K562 (cell line): Measurements from ENCODE around the gene CEP250. TPM values are rescaled to one million over a fixed set of nuclear protein-coding genes. Genes with fewer than 3 reads are reported as not detected.

Experiments used
- BACH1 ChIP-seq: fragments of 200-800 bp; sonication (Bioruptor generic); IDR thresholded peaks from 2 replicates; pipeline ENCODE4 v1.6.1; 2016; ENCODE audit warnings: missing genetic modification characterization, missing compliant biosample characterization
- DDX20 ChIP-seq: fragments of 450-650 bp; IDR thresholded peaks from 2 replicates; pipeline ENCODE4 v1.6.1; 2016; ENCODE audit warnings: missing genetic modification characterization, low read depth, mild to moderate bottlenecking, missing compliant biosample characterization, moderate library complexity
- HDGF ChIP-seq: fragments of 450-650 bp; IDR thresholded peaks from 2 replicates; pipeline ENCODE4 v1.6.1; 2016
- HINFP ChIP-seq: fragments of 450-650 bp; conservative IDR thresholded peaks from 2 replicates; pipeline ENCODE4 v1.6.1; 2016; ENCODE audit warnings: missing genetic modification characterization, low read depth, mild to moderate bottlenecking, control low read depth, missing compliant biosample characterization
- KDM2B ChIP-seq: fragments of 250-450 bp; sonication (Bioruptor Pico); IDR thresholded peaks from 2 replicates; pipeline ENCODE4 v1.8.0; 2021; ENCODE audit warnings: mild to moderate bottlenecking, moderate library complexity
- L3MBTL2 ChIP-seq: fragments of 450-650 bp; IDR thresholded peaks from 2 replicates; pipeline ENCODE4 v1.6.1; 2016; ENCODE audit warnings: mild to moderate bottlenecking, moderate library complexity
- MEF2A ChIP-seq: IDR thresholded peaks from 2 replicates; pipeline ENCODE4 v1.6.1; 2011; ENCODE audit warnings: low read depth, mild to moderate bottlenecking, low read length, moderate library complexity; ENCODE audit not compliant: control insufficient read depth
- MYC ChIP-seq, 2 experiments: fragments of 250-450 bp in 1 of 2; sonication (Bioruptor Pico) in 1 of 2; IDR thresholded peaks; 2 replicates each; pipeline versions ENCODE4 v1.5.1 to v1.6.1; 2012 to 2021; ENCODE audit warnings: low read depth in 2 of 2, borderline replicate concordance in 1 of 2, improper control_type of control experiment in 1 of 2, low read length in 1 of 2, mild to moderate bottlenecking in 1 of 2, moderate library complexity in 1 of 2
- NFIX ChIP-seq: fragments of 250-450 bp; sonication (Bioruptor Pico); IDR thresholded peaks from 2 replicates; pipeline ENCODE4 v1.4.0; 2020; ENCODE audit warnings: low read depth, mild to moderate bottlenecking, moderate library complexity
- NKRF ChIP-seq: fragments of 450-650 bp; IDR thresholded peaks from 2 replicates; pipeline ENCODE4 v1.6.1; 2016; ENCODE audit warnings: borderline replicate concordance
- PHB ChIP-seq: fragments of 250-450 bp; sonication (Bioruptor Pico); IDR thresholded peaks from 2 replicates; pipeline ENCODE4 v1.5.0; 2021
- SIN3A ChIP-seq, 2 experiments: fragments of 150-350 bp in 1 of 2; IDR thresholded peaks; 2 replicates each; pipeline ENCODE4 v1.6.1; 2011 to 2016; ENCODE audit warnings: borderline replicate concordance in 2 of 2, low read depth in 2 of 2, low read length in 2 of 2, mild to moderate bottlenecking in 2 of 2, moderate library complexity in 2 of 2; ENCODE audit not compliant: control insufficient read depth in 1 of 2
- SMAD4 ChIP-seq: fragments of 250-450 bp; sonication (Bioruptor Pico); conservative IDR thresholded peaks from 2 replicates; pipeline ENCODE4 v1.8.0; 2021; ENCODE audit warnings: inconsistent platforms, mild to moderate bottlenecking, moderate library complexity
- TCF7 ChIP-seq: sonication (generic); IDR thresholded peaks from 2 replicates; pipeline ENCODE4 v1.6.1; 2016; ENCODE audit warnings: antibody characterized with exemption, borderline replicate concordance
- ZNF239 ChIP-seq: fragments of 250-450 bp; sonication (Bioruptor Pico); IDR thresholded peaks from 2 replicates; pipeline ENCODE4 v1.4.0; 2020; ENCODE audit warnings: mild to moderate bottlenecking
- ZNF444 ChIP-seq: fragments of 250-450 bp; sonication (Bioruptor Pico); IDR thresholded peaks from 2 replicates; pipeline ENCODE4 v1.4.0; 2020; ENCODE audit warnings: mild to moderate bottlenecking, moderate library complexity
- polyA plus RNA-seq, 8 experiments: library from polyadenylated mRNA; depleted of rRNA in 4 of 8; stranded (reverse) in 5 of 8; unstranded in 3 of 8; fragments of >200 nt; fragmentation: Nextera tagmentation in 2 of 8; fragmentation: Illumina TruSeq in 1 of 8; extraction: Ambion mirVana in 2 of 8; extraction: Trizol in 1 of 8; gene quantifications; 2 replicates each; pipeline versions ENCODE4 v1.2.1 to v1.2.3, GENCODE V29; 2011 to 2014; ENCODE audit warnings: inconsistent platforms in 1 of 8, missing spikeins in 1 of 8
- total RNA-seq, 7 experiments: library from RNA; depleted of rRNA in 6 of 7; stranded (reverse); fragments of >200 nt in 6 of 7; fragmentation: Illumina TruSeq in 2 of 7; extraction: Trizol in 2 of 7; gene quantifications; 2 replicates each; pipeline versions ENCODE4 v1.2.1 to v1.2.3, GENCODE V29; 2011 to 2021; ENCODE audit warnings: low replicate concordance in 1 of 7
- TF ChIP-seq, protein P1 (sequence below): sonication (generic); IDR thresholded peaks from 2 replicates; pipeline ENCODE4 v1.6.1; 2016

The CEP250 gene
- total and polyA plus RNA-seq, 9 of the 15 experiments (the other 6 are each of a cell fraction or from before 2014, with no cell fraction given) = 2.5 to 41.9 (median 20.5) TPM

GRCh38 chr20:35541783-35542662 is 86.6 kb downstream of the CEP250 start, which contains the start of gene ERGIC3 (continued):
- TF ChIP-seq HINFP (tag) = no peak
- 0 out of 2 replicates have a peak, but pooled peaks have one; percentile 16 for TF ChIP-seq SMAD4 (CRISPR knock-in tag)
- TF ChIP-seq SIN3A (IDR thresholded peaks at IDR 0.05; ENCODE audit: borderline replicate concordance in 2 of 2, control insufficient read depth in 1 of 2, low read depth in 2 of 2, low read length in 2 of 2) = peak; percentile 74 to 81; a peak in 3 of 4 replicates
- TF ChIP-seq KDM2B (CRISPR knock-in tag) = no peak
- TF ChIP-seq MYC (IDR thresholded peaks at IDR 0.05; ENCODE audit: low read depth, low read length) = peak; percentile 68; the same call in 1 of the 2 replicates
- no peak for TF ChIP-seq MYC (CRISPR knock-in tag; IDR thresholded peaks at IDR 0.05; ENCODE audit: borderline replicate concordance, low read depth)
- TF ChIP-seq DDX20 (tag) = no peak
- no peak for TF ChIP-seq BACH1 (tag)
- TF ChIP-seq PHB (CRISPR knock-in tag) = no peak
- TF ChIP-seq ZNF239 (CRISPR knock-in tag) = no peak
- TF ChIP-seq, protein P1, sequence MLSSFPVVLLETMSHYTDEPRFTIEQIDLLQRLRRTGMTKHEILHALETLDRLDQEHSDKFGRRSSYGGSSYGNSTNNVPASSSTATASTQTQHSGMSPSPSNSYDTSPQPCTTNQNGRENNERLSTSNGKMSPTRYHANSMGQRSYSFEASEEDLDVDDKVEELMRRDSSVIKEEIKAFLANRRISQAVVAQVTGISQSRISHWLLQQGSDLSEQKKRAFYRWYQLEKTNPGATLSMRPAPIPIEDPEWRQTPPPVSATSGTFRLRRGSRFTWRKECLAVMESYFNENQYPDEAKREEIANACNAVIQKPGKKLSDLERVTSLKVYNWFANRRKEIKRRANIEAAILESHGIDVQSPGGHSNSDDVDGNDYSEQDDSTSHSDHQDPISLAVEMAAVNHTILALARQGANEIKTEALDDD = no peak
- peak; percentile 95 for TF ChIP-seq L3MBTL2
- no peak for TF ChIP-seq TCF7
- no peak for TF ChIP-seq MEF2A
- TF ChIP-seq ZNF444 = no peak
- peak; percentile 84; the same call in 1 of the 2 replicates for TF ChIP-seq NKRF
- no peak for TF ChIP-seq NFIX (CRISPR knock-in tag)
- no peak for TF ChIP-seq HDGF
